Activated CD8-positive, alpha-beta memory T cell treated with anti-CD3 and anti-CD28 coated beads for 48 hours (primary cell): ENCODE measurements around the gene MBP.

ENCODE experiments used
- DNase-seq, 3 experiments: peaks; one replicate each; pipeline ENCODE4 v3.0.0-alpha.2; 2020; ENCODE audit warnings: low read depth in 2 of 3, low spot score in 2 of 3

The MBP gene

DNA sequence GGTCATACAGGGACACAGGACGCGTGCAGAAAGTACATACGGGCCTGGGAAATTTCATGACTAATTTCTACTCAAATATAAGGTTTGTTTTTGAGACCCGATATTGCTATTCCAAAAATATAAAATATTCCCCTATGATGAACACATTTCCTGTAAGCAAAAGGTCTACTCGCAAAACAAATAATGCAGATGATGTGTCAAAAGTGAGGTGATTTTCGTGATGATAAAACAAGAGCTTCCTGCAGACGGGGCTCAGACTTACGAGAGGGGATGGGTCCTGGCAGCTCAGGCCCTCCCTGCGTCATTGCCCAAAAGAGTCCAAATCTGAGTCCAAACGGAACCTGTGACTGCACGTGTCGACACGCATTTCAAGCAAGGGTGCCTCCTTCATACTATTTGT lies 62.7 kb downstream of the MBP start:
- no peak for DNase-seq

DNA sequence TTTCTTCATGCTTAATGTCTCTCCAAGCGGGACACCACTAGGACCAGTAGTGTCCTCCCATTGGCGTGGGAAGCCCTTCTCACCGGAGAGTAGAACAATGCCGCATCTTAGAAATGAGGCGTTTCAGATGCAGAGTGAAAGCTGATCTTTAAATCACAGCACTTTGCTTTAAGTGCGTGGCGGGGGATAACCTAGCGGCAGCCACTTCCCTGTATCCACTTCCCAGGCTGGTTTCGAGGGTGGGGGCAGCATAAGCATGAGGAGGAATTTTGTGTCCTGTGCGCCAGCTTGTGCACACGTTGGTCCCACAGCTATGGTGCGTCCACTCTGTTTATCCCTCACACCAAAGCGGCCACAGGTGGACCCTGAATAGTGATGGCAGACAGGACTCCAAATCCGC lies 63.1 kb downstream of the MBP start:
- no peak for DNase-seq

DNA sequence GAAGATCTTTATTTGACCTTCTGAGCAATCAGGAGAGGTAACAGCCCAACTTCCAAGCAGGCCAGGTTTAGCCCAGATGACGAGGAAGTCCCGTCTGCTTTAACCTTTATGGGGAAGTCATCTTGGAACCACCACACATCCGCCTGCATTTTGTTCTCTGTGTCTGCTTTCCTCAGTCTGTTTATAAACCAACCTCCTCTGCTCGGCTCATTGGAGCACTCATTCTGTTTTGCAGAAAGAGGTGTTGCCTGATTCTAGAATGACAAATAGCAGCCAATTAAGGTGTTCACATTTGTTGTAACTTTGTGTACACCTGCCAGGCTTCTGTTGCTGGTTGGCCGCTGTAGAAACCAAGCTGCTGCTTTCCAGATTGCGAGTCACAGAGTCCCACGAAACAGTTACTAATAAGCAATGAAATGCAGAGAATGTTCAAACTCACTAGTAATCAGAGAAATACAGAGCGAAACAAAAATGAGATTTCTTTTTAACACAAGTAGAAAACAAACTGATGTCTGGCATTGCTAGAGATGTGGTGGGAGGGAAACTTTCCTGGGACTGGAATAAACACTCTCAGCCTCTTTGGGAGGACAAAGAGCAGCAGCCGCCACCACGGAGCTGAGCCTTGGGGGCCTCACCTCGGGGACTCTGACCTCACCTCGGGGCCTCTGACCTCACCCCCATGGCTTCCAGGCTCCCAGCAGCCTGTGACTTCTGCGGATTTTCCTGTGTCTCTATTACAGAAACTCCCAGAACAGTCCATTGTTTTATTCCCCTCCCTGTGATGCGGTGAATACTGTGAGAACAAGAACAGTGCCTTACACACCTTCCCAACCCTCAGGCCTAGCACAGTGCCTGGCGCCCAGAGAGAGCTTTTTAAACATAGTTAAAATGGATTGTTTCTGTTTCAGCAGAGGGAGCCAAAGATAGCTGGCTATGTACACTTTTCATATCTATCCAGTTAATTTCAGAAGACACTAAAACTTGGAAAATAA lies 64.0 kb downstream of the MBP start:
- DNase-seq = no peak

DNA sequence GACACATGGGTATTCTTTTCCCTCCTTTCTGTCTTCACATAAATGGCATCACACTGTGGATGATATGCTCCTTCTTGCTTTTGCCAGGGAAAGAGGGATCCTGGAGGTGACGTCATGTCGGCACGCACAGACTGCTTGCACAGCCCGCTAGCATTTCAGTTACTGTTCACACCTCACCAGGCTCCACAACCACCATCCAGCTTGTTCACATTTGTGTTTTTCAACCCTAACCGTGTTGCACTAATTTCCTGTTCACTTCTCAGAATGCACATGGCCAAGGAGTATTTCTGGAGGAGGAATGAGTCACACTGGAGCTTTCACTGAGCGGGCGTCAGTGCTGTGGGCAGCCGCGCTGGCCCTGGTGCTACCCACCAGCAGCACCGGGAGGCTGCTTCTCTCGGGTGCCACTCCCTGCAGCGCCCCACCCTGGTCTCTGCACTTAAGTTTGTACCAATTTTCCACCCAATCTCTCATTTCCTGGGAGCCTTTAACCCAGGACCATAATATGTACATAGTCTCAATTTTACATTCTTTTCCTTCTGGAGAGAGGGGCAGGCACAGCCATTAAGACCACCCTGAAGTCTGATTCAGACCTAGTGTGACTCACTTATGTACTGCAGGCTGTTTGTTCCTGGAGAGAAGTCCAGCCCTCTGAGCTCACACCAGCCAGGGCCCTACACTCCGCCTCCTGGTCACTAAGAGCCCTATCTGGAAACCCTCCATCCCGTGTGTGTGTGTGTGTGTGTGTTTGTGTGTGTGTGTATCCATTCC lies 65.1 kb downstream of the MBP start:
- peak in 1 of 3 experiments; percentile 69 for DNase-seq

DNA sequence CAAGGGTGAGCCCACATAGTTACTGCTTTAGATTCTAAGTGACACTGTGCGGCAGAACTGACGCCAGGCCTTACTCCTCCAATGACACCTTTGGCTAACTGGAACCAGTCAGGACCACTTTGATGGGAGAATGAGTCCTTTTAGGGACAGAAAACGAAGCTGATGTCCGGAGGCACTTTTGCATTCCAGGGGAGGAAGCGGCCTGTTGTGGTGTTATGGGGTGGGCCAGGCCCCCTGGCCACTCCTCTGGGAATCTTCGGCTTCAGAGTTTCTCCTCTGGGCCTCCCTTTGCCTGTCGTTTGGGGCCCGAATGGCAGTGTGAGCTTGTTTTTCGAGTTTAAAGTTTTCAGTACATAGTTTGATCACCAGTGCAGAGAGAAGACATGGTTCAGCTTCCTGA lies 65.9 kb downstream of the MBP start:
- DNase-seq = no peak

DNA sequence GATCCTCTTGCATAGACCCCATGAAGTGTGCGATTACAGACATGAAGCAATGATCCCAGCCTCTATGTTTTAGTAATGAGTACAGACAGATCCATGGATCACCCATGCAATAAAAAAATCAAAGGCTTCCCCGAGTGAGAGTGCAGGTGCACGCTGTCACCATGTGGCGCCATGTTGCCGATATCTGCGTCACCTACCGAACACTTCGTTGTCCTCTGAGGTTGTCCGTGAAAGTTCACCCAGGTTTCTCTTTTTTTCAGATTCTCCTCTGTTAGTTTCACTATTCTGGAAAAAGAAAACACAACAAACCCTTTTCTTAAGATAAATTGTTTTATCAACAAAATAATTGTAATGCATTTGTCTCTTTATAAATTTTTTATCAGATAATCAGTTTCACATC lies 66.5 kb downstream of the MBP start:
- no peak for DNase-seq

DNA sequence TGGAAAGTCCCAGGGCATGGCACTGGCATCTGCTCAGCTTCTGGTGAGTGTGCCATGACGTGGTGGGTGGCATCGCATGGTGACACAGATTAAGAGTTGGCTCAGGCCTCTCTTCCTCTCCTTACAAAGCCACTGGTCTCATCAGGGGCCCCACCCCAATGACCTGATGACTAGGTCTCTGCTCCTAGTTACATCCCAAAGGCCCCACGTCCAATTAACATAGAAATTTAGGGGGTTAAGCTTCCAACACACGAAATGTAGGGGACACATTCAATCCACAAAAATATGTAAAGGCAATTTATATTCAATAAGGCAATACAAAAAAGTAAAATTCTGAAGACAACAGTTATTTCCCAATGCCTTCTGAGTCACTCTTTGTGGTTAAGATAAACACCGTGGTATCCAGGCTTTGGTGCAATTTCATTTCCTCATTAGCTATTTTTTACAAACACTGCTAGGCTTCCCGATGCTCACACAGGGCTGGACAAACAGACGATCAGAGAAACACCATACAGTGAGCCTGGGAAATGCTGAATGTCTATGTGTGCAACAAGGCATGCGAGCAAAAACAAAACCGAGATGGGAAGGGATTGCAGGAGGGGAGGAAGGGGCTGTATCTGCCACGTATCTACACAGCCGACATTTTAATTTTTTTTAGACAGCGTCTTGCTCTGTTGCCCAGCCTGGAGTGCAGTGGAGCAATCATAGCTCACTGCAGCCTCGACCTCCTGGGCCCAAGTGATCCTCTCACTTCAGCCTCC lies 67.2 kb downstream of the MBP start:
- no peak for DNase-seq

DNA sequence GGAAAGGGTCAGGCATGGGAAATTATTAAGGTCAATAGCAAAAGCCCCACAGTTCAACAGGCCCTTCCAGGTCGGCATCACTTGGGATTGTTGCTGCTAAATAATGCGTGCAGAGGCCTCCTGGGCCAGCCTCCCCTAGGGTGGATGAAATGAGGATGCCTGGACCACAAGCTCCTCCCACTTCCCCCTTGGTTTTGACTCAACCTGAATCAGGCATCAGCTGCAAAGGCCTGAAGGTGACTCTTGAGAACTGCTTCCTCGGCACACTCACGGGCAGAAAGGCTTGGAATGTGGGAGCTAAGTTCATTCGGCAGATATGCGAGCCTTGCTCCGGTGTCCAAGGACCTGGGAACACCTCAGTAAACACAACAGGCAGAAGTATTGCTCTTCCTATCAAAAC lies 69.3 kb downstream of the MBP start:
- peak in 2 of 3 experiments; percentile 53 for DNase-seq

DNA sequence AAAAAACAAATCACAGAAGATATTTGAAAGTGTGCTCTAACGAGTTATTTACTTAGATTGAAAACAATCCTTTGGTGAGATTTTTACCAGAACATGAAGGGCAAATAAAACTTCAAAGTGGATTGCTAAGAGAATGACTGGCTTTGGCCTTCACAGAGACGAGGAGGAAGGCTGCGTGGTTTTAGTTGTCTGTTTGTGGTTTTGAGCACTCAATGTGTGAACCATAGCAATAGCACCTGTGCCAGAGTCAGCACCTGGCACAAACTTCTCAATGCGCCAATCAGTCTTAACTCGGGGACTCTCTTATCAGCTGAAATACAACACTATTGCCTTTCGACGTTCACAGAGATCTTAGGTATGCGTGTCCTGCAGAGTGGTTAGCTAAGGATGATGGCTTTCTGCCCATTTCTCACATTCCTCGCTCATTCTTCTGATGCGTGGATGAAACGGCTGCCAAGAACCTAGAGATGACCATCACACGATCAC lies 70.0 kb downstream of the MBP start:
- DNase-seq = no peak

DNA sequence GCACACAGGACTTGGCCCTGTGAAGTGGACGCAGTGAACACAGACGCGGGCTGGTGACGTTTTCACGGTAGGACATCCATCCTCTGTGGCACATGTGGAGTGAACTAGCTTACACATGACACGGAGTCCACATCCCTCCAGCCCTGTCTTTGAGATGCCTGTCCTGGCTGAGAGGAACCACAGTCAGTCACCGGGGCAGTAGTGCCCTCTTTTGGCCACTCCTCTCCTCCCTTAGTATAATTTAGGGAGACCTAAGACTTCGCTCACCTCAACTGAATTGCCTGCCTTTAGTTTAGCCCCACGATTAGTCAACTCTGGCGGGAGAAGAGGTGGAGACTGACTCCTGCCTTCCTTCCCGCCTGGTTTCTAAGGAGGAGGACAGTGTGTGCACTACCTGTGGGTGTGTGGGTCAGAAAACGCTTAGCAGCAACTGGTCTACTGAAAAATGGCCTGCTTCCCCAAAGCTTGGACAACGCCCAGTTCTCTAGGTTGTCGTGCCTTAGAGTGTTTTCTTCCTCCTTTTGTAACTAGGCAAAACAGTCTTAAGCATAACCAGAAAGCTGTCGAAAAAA lies 70.6 kb downstream of the MBP start:
- DNase-seq = no peak

DNA sequence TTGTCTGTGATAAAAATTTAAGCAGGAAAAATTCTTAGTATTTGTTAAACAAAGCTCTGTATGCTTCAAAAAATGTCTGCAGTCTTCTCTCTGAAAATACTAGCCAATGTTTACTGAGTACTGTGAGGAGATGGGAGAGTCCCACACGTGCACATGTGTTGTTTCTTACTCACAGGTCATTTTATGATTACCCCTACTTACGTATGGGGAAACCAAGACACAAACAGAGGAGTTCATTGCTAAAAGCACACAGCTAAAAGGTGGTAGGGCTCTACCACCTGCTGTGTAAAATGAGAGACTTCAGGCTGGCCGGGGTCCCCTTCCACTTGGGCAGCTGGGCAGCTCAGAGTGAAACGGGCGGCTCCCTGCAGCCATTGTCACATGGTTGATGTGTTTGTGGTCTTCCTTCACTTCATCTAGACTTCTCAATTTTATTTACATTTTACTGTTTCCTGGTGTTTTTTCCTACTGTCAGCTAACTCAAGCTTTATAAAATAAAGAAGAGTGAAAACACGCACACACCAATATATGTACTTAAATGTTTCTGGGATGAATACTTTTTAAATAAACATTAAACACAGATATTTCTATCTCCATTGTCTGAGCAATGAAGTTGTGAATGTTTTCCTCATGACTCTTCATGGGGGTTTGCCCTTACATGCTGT lies 71.2 kb downstream of the MBP start:
- DNase-seq = no peak

DNA sequence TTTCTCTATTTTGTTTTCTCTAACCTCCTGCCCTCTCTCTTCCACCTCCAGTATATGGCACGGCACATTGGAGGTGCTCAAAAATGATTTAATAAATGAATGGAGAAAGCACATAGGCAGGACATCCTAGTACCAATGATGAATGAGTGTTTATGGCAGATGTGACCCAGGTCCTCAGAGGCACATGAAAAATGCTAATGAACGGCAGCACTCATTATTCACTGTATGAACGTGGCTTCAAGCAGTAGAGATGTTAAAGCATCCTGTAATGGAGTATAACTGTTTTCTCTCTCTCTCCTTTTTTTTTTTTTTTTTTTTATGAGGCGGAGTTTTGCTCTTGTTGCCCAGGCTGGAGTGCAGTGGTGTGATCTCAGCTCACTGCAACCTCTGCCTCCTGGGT lies 72.4 kb downstream of the MBP start:
- DNase-seq = no peak

DNA sequence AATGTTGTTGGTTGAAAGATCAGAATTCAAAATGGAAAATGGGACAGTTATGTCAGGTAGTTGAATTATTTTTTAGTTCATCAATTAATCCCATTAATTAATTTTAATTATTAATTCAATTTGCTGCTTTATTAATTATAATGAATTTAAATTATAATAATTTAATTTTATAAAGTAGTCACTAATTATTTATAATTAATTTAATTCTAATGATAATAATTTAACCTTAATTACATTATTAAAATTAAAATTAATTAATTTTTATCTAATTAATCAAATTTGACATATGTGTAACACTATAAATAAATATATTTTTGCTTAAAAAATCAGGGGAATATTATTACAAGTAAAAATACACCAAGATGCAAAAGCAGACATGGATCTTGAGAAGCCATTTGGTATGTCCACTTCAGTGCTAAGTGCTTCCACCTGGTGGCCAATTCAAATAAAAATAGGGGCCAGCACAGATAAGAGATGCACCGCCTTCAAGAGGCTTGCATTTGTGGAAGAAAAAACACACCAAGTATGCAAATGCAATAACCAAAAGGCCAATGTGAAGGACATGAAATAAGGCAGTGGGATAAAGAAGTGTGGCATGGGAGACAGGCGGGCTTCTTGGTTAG lies 73.2 kb downstream of the MBP start:
- DNase-seq = no peak

DNA sequence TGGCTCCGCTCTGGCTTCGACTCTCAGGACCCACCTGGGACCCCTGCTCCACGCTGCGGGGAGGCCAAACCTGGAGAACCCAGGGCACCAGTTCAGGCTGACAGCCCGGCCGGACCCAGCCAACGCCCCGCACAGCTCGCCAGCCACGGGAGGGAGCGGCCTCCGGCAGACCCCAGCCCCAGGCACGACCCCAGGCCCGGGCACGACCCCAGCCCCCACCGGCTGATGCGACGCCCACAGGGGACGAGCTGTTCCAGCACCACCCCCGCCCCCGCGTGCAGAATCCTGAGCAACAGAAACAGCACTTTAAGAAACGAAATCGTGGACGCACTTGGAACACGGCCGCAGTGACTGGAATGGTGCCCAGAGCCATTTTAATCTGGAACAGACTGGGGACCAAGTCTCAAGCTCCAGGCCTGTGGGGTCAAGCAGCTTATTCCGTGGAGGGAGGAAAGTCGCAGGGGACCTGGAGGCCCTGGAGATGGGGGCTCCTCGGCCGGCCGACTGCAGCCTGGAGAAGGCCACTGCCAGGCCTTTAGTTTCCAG lies 74.2 kb downstream of the MBP start:
- no peak for DNase-seq

DNA sequence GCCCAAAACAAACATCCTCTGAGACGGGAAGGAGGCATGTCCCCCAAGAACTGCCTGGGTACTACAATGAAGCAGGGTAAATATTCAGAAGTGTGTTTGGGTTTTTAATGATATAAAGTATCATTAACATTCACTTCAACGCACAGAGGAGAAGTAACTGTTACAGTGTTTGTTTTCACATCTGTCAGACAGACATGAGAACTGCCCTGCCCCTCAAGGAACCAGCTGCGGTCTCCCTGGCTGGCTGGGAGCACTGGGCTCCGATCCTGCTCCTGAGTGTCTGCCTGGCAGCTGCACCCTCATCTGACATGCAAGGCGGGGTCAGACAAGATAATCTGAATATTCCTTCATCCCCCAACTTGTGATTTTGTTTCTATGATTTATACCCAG lies 75.6 kb downstream of the MBP start:
- no peak for DNase-seq

DNA sequence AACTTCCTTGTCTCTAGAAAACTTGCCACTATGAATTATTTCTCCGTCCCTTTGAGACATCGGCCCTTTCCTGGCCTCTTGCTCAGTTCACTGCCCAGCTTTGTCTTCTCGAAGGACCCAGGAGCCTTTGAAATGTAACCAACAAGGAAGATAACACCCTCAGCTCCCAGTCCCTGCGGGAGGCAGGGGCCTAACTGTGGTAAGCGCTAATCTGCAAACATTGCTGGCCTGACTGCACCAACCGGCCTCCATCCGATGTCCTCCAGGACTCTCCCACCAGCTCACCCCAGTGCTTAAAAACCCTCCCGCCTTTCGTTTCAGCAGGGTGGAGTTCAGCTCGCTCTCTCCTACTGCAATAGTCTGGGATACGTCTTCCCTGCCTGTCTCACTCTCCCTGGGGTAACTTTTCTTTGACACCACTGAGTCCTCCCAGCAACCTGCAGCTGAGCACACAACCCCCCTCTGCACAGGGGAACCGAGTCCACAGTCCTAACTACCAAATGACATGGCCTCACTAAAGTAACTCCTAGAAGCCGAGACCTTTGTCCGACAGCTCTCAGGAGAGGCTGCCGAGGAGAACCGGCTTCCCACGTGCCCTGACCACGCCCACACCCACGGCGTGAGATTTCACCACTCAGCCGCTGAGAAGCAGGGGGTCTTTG lies 76.1 kb downstream of the MBP start:
- no peak for DNase-seq

DNA sequence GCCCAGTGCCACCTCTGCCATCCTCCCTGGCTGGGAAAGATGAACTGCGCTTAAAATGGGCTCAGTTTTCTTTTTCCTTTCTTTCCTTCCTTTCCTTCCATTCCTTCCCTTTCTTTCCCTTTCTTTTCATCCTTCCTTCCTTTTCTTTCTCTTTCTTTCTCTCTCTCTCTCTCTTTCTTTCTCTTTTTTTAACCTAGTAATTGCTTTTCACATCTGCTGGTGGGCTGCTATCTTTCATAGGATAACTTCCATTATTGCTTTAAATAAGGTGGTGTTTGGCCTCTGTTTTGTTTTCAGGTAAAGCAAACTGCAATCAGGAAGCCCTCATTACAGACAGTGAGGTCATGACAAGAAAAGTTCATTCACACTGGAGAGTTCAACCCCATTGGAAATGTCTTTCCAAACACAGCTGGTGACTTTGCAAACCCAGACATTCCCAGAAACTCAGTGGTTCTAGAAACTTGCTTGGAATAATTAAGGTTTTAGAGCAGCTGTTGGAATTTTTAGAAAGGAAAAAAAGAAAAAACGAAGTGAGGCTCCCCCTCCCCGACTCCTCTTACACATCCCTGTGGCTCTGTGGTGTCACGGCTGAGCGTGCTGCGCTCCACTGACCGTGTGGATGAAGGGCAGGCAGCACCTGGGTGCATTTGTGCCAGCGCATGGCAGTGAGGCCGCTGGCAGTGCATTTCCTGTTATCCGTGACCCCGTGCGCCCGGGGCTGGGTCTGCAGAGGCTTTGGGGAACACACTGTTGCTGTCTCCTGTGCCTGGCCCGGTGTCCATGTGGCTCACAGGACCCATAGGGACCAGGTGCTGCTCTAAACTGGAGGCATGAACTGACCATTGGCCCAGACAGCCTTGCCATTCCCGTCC lies 76.9 kb downstream of the MBP start:
- DNase-seq = no peak
